Hematopoietic multipotent progenitor cell treated with erythropoietin and hydrocortisone succinate and interleukin-3 and kit ligand, for 4 days (in vitro differentiated cells): ENCODE data around the gene KLK15.
"Not testable (repeated sequence)": the region's sequence is repeated elsewhere in the genome, so short reads cannot be mapped to it uniquely, and the experiment has no call there.

Experiments
- DNase-seq: peaks from one replicate; pipeline ENCODE4 v3.0.0-alpha.2; 2015

KLK15 gene

DNA sequence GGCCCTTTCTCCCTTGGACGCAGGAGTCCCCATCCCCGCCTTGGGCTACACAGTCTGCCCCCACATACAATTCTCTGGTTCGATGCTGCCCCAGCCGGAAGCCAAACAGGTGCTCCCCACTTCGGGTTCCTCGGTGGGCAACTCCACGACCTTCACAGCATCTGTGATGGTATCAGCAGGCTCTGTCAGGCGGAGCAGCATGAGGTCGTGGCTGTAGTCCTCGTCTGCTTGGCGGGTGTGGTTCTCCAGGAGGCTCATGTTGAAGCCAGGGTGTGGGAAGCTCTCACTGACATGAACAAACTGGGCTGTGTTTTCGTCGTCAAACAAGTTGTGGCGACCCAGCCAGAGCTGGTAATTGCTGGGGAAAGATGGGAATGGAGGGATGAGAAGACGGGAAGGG lies 13.3 kb downstream of the KLK15 start:
- DNase-seq = no peak

DNA sequence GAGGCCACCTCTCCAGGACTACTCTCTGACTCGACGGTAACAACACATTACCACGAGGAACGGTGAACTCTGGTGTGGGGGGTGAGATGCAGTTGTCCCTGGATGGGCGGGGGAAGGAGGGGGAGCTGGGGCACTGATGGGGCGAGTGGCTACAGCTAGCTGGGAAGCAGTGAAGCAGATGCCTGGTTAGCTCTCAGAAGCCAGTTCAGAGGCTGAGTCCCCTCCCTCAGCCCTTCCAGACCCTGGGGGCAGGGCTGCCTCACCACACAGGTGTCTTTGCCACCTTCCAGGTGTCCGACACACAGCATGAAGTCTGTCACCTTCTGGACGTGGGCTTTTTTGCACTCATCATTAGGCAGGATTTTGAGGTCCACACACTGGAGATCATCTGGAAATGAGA lies 13.7 kb downstream of the KLK15 start:
- DNase-seq = no peak

DNA sequence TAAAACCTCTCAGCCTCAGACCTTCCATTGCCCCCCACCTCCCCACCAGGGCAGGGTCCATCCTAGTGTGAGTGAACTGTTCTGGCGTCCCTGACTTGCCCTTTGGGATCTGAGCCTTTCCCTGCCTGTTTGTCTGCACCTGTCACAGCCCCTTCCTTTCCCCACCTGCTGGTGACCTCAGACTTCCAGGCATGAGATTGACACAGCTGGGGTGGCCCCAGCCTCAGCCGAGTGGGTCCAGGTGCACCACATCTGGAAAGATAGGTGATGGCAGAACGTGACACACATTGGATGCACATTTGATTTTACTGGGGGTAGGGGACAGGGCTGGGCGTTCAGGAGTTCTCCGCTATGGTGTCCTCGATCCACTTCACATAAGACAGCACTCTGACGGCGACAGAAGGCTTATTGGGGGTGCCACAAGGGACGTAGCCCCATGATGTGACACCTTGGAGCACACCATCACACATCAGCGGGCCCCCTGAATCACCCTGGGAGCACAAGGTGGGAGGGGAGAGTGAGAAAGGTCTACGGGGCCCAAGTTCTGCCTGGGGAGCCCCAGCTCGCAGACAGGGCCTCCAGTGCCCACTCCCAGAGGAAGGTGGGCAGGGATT lies 14.4 kb downstream of the KLK15 start:
- no peak for DNase-seq

DNA sequence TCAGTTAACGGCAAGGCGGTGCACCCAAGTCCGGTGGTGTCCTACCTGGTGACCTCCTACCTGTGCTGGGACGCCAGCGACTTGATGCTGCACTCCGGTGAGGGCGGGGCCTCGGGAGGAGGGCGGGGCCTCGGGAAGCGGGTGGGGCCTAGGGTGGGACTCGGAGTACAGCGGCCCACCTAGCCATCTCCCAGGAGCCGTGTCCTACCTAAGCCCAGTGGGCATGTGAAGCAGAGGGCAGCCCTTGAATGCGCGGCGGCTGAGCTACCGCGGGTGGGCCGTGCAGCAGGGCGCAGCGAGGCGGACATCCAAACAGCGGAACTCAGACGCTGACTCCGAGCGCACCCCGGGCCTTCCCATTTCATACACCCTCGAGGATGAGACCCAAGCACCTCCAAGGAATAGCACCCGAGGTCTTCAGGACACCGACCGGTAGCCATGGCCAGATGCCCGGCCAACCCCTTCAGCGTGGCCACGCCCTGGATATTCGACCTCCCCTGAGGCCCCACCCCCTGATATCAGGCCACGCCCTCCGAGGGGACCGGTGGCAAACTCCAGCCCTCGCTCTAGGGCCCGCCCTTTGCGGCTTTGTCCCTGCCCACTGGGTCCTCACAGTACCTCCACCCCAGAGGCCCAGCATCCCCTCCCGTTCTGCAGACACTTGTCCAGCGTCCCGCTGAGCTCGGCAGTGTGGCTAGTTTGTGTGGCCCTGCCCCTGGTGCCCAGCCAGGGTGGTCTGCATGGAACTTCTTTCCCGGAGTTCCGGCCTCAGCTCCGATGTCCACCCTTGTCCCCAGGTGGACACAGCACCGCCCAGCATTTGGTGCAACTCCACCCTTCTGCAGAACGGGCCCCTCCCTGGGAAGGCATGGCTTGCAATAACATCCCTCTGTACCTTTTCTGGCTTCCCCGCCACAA lies 15.2 kb downstream of the KLK15 start:
- DNase-seq = peak; percentile 86

DNA sequence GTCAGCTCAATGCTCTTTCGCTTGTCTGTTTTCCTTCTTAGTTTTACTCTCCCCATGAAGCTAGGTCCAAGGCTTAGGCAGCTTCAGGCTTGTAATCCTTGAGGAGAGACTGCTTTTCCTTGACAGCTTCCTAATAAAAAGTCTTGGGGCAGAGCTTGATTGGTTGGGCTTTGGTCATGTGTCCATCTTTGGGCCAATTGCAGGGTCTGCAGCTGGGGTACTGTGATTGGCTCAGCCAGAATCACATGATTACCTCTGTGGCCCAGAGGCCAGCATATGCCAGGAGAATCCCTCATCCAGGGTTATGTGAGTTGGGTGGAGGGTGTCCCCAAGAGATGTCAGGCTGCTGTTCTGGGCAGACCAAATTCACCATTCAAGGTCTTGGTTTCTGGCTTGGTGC lies 17.9 kb downstream of the KLK15 start:
- DNase-seq = no peak

DNA sequence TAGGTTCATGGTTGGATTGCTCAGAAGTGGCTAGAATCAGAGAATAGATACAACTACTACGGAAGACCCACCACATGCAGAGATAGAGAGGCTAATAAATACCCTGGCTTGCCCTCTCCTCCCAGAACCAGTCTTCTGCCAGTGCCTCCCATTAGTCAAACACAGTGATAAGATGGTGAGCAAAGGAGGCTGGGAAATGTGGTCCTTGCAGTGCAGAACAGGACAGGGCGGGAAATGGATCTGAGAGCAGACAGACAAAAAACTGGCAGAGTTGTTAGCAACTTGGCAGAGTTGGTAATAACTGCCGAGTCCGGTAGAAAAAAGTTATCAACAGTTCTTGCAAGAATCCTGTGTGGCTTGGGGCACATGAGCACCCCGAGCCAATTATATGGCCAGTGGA lies 18.5 kb downstream of the KLK15 start:
- no peak for DNase-seq

DNA sequence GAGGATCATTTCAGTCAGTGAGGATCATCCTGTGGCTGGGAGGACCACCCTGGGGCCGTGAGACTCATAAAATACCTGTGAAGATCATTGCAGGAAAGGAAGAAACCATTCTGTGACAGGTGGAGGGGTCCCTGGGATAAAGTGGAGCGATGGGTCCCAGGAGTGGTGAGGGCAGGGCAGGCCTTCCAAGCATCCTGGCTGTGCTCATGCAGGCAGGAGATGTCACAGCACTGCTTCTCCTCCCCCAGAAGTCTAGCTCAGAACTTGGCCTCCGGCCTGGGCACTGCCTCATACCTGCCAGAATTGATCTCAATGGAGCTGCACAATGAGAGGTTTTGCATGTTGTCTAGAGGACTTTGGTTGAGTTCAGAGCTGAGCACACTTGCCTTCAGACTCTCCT lies 20.9 kb downstream of the KLK15 start:
- DNase-seq = no peak

DNA sequence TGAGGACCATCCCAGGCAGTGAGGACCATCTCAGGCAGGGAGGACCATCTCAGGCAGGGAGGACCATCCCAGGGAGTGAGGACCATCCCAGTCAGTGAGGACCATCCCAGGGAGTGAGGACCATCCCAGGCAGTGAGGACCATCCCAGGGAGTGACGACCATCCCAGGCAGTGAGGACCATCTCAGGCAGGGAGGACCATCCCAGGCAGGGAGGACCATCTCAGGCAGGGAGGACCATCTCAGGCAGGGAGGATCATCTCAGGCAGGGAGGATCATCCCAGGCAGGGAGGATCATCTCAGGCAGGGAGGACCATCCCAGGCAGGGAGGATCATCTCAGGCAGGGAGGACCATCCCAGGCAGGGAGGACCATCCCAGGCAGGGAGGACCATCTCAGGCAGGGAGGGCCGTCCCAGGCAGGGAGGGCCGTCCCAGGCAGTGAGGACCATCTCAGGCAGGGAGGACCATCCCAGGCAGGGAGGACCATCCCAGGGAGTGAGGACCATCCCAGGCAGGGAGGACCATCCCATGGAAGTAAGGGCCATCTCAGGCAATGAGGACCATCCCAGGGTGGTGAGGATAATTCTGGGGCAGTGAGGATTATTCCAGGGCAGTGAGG lies 21.6 kb downstream of the KLK15 start:
- not testable (repeated sequence) for DNase-seq

DNA sequence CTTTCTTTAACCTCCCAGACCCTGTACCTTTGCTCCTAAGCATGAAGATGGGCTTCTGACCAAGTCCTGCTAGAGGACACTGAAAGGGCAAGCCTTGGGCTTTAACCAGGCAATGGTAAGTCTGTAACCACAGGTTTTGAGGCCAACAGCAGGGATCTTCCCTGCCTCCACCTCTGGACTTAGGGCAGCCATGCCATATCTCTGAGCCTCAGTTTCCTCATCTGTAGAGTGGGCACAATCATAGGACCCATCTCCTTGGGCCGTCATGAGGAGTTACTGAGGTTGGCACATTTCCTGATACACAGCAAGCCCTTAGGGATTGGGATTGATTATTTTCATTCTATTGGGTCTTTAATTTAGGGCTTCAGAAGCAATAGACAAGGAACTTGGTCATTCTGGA lies 24.5 kb downstream of the KLK15 start:
- DNase-seq = no peak

DNA sequence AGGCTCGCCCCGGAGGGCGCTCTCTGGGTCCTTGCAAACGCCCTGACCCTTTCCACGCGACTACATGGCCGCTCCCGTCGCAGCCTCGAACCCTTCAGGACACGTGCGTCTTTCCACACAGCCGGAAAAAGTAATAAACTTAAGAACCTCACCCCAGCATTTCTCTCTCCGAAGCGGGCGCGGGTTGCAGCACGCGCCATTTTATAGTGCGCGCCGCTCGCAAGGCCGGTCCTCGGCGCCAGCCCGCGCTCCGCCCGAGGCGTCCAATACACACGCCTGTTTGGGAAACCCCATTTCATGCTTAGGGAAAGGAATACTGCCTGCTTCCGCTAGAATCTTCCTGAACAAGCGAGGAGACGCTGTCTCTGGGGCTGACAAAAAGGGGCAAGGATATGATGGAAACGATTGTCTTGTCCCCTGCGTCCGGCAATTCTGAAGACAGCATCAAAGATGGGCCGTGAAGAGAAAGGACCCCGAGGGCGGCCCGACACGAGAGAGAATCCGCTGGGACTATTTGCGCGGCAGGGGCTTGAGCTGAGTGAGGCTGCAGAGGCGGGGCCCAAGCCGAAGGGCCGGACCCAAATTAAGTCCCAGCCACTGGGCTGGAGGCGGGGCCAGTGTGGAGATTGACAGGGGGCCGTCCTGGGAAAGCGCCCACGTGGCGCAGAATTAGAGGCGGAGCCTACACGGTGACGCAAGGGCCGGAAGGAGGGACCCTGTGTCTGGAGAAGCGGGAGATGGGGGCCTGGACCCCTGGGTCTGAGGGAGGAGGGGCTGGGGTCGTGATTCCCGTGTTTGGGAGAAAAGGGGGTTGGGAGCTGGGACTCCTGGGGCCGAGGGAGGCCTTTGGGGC lies 28.7 kb downstream of the KLK15 start:
- peak; percentile 100 for DNase-seq

DNA sequence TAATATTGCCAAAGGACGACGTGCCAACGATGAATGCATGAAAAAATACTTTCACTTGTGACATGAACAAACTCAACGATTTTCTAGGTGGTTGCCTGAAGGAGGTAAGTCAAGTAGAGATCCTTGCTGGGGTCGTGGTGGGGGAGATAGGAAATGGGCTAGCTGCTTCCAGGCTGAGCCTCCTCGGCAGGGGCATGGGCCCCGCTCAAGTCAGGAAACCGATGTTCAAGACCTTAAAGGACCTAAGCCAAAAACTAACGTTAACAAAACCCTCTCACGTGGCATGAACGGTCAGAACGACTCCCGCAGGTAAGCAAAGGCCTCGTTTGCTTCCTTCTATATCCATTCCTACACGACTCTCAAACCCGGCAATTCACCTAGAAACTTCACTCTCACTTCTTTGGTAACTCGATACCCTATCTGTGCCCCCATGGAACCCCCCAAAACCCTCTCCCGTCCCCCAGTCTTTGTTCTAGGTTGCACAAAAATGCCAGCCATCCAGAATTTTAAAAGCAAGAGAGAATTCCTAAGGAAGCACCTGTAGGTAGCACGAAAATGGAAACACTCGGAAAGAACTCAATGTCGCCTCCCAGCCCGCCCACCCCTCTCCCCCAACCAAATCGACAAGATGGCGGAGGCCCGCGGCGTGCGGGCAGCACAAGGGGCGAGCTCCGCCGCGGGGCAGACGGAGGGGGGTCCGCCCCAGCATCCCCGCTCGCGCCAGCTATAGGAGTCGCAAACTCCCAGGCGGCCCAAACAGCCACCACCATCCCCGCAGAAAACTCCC lies 29.5 kb downstream of the KLK15 start:
- DNase-seq = peak; percentile 71

DNA sequence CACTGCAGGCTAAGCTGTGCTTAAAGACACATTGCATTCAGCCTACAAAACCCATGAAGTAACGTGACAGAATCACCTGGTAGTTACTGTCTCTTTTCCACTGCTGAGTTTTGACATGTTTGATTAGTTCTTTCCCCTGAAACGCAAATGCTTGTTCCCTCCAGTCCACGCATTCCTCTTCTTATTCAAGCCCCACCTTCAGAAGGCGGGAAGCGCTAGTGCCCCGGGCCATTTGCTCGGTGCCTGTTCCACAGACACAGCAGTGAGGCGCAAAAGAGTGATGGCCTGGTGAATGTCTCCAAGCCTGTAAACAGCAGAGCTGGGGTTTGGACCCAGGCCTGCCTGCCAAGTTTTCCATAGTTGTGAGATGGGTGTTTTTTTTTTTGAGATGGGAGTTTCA lies 32.3 kb downstream of the KLK15 start:
- no peak for DNase-seq

DNA sequence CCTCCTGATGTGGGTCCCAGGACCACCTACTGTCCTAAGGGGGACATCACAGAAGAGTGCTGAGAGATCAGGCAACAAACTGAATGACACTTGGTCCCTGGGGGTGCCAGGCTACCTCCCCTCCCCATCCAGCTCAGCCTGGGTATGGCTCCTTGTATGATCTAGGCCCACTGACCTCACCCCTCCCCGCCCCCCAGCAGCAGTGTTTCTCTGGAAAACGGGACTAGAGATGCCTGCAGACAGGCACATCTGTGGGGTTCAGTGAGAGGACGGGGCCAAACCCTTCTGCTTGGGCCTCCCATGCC lies 33.9 kb downstream of the KLK15 start:
- DNase-seq = no peak

DNA sequence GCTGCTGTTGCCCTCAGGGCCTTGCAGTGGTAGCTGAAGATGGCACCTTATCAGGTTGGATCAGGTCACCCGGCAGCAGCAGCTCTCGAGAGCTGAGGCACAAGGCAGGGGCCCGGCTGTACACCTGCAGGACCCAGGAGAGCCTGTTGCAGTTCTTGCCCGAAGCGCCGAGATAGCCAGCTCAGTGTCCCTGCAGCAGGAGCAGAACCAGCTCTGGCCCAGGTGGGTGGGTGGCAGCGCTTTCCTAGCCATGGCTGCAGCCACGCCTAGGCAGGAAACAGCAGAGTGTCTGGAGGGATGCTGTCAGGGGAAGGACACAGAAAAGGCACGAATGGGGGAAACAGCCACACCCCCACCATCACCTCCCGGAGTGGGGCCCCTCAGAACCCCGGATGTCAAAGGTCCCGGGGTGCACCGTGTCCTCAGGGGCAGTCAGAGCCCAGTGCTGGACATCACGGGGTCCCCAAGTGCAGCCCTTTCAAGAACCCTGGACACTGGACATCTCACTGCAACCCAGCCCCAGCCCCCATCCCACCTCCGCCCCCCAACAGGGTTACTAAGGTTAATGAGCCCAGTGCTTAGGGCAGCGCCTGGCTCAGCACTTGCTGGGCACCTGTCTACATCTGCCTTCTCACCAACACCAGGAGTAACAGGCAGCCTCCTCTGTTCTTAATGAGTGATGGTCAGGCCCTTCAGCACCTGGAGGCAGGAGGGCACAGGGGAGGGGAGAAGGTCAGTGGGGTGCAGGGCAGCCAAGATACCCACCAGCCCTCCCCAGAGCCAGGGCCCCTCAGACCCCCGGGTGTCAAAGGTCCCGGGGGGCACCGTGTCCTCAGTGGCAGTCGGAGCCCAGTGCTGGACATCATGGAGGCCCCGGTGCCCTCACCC lies 34.5 kb downstream of the KLK15 start:
- DNase-seq = no peak

DNA sequence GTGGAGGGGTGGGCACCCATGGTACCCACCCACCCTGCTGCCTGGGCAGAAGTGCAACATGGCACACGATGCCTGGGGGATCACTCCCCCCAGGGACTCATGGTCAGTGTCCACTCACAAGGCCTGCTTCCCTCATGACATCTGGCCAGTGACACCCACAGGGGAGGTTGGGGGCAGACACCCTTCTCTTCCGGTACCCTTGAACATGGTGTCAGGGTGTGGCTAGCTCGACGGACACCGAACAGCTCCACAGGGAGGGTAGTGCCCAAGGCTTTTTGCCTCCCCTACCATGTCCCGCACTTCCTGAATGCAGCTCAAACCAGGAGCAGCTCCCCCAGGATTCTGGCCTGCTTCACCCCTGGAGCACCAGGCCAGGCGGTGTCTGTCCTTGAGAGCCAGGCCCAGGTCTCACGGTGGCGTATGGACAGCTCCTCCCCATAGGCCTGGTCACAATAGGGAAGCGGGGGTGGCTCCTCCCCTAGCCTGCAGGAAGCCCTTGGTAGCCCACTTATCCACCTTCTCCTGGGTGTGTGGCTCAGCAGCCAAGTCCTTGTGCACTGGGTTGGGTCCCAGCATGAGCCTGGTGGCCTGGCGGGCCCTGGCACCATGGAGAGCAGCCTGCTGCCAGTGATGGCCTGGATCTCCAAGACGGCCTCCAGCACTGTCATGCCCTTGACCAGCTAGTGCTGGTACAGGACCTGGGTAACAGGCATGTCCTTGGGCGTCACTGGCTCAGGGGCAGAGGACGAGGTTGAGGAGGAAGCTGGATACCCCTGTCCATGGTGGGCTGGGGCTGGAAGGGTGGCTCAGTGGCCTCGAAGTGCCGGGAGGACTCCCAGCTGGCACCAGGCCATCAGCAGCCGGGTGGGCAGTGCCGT lies 35.4 kb downstream of the KLK15 start:
- no peak for DNase-seq

DNA sequence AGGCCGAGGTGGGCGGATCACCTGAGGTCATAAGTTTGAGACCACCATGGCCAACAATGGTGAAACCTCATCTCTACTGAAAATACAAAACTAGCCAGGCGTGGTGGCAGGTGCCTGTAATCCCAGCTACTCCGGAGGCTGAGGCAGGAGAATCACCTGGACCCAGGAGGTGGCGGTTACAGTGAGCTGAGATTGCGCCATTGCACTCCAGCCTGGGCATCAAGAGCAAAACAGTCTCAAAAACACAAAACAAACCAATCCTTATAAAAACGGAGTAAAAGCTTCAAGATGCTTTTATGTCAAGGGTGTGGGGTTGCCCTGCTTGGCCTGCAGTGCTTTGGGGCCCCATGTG lies 36.0 kb downstream of the KLK15 start:
- DNase-seq = no peak

DNA sequence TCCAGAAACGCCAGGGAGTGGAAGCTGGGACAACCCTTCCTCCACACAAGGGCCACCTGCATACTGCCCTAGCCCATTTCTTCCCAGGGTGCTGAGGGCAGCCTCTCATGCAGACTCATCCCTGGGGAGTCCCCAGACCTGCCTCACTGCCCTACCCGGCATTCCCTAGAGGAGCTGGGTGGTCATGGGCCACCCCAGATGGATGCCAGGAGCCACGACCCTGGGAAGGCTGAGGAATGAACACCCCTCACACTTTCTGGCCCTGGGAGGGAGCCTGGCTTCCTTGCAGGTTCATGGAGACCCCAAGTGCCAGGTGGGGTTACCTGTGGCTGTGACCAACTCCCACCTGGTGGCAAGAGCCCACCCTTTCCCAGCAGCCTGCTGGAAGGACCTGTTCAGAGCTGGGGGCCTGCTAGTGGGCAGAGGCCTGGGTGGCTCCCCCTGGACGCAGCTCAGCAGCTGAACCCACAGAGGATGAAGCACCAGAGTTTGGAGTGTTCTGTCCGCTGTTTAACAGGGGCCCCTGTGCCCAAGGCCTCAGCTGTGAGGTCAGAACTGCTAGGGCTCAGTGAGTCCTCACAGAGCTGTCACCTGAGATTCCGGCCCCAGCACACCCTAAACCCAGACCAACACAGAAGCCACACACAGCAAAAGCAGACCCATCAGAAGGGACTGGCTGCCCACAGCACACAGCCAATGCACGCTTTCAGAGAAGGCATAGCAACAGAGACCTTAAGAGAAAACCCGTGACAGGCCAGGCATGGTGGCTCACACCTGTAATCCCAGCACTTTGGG lies 36.5 kb downstream of the KLK15 start:
- DNase-seq = no peak

DNA sequence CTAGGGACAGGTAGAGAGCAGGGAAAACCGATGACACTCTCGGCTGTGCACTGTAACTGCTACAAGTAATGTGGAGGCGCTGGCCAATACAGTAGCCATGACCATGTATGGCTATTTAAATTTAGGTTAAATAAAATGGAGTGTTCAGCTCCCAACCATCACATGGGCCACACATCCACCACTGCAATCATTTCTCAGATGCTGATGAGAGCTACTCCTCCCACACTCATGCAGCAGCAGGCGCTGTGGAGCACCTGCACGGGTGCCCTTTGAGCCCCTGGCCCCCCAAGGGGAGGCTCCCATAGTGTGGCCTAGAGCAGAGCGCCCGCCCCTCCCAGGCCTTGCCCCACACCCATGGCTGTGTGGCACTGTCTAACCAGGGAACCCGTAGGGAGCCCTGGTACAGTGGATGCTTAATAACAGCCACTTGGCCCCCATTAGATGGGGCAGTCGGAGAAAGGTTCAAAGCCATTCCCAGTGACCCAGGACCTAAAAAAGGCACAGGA lies 37.2 kb downstream of the KLK15 start:
- DNase-seq = no peak

DNA sequence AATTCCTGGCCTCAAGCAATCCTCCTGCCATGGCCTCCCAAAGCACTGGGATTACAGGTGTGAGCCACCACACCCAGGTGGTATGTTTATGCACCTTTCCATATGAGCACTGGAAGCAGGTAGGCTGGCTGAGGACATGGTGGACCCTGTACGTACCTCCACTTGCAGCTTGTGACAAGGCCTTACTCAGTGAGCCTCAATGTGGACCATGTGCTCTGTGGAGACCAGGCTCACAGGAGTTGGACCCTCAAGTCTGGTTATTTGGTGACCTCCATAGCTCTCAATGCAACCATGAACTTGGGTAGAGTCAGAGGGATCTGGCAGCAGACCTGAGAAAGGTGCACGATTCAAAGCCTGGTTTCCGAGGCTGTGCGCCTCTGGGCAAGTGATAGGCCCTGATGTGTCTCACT lies 37.7 kb downstream of the KLK15 start:
- no peak for DNase-seq
